ENCODE results near the gene AATK. TPM values are rescaled to one million over a fixed set of nuclear protein-coding genes. Genes with fewer than 3 reads are reported as not detected.

AATK gene
- total and polyA plus RNA-seq, 9 of the 15 experiments (the other 6 are each of a cell fraction or from before 2014, with no cell fraction given): 0.11 to 0.55 (median 0.38) TPM; not detected in 5

DNA sequence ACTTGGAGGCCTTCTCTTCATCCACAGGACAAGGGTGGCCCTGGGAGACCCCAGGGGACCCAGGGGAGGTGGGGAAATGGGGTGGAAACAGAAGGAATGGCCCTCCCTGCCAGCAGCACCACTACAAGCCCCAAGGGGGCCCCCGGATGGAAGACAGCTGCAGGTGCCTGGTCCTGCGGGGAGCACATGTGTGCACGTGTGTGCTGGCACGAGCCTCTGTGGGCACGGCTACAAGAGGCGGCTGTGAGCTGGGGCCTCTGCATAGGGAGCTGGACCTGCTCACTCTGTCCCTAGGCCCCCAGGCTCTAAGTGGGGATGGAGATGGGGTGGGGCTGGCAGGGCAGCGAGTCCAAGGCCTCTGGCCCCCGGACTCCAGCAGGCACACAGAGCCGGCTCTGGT lies 13.2 kb upstream of the AATK start:
- DNase-seq (ENCODE audit: extremely low read depth in 1 of 4, low spot score in 3 of 4) (no peak), FAIRE-seq (no peak), ATAC-seq (peak; percentile 35; the same call in 1 of the 3 replicates)
- Histone ChIP-seq H3K36me3 (ENCODE audit: control insufficient read depth, insufficient read depth, low read length) (no peaks in the 10 kb centered on the region), H4K20me1 (replicated peaks; ENCODE audit: control insufficient read depth, insufficient read depth, low read length) (no peaks in the 10 kb centered on the region), H3K9ac (ENCODE audit: insufficient read depth in 1 of 2, low read depth in 2 of 2, low read length in 2 of 2) (no peak overlapping the region), H3K27me3 (ENCODE audit: control insufficient read depth in 2 of 2, insufficient read depth in 2 of 2, low read length in 2 of 2) (peaks cover 22 to 64% of the 10 kb centered on the region in 2 experiments), H3K27ac (ENCODE audit: extremely low read depth, low read depth, low read length) (no peak overlapping the region), H2AFZ (ENCODE audit: low read depth, low read length) (no peak overlapping the region), H3K4me2 (ENCODE audit: insufficient read depth, low read length) (no peak overlapping the region), H3K9me1 (ENCODE audit: control insufficient read depth, insufficient read depth, low read length) (no peaks in the 10 kb centered on the region), H3K9me3 (replicated peaks; ENCODE audit: control insufficient read depth, insufficient read depth, low read depth, low read length) (no peaks in the 10 kb centered on the region; the same call in 1 of the 2 replicates), H3K4me1 (replicated peaks in 1 of 2; ENCODE audit: control insufficient read depth in 2 of 2, insufficient read depth in 2 of 2, low read length in 2 of 2) (peaks cover 0 to 43% of the 10 kb centered on the region in 2 experiments; a peak in 2 of 5 replicates), H3K4me3 (no peak overlapping the region), H3K79me2 (ENCODE audit: control insufficient read depth, insufficient read depth, low read length) (no peaks in the 10 kb centered on the region)
- WGBS (ENCODE audit: insufficient coverage, low coverage, missing lambda C conversion rate): 6% methylated on average over 7 of the region's 9 CpGs
- in situ Hi-C loops (cut with MboI): no loop called here
- intact Hi-C loops (cut with micrococcal nuclease): no loop called here
- no TSS peak for BruUV-seq (replicated peaks)
- POLR2A ChIA-PET: interaction anchor here (0.5 to 1.2 kb wide), 5 partner anchors 8 to 311 kb away, joined by 3 to 6 read pairs (median 3); no protein-coding TSS in a partner anchor
- CTCF ChIA-PET (ENCODE audit: low intra/inter-chr PET ratio): no interaction called here
- TF ChIP-seq NR2F6 (CRISPR knock-in tag; IDR thresholded peaks at IDR 0.05) (no peak), SIRT6 (IDR thresholded peaks at IDR 0.05; ENCODE audit: low read depth, low read length) (no peak), JUNB (CRISPR knock-in tag; conservative IDR thresholded peaks at IDR 0.05) (no peak)
- TF ChIP-seq, protein P1, sequence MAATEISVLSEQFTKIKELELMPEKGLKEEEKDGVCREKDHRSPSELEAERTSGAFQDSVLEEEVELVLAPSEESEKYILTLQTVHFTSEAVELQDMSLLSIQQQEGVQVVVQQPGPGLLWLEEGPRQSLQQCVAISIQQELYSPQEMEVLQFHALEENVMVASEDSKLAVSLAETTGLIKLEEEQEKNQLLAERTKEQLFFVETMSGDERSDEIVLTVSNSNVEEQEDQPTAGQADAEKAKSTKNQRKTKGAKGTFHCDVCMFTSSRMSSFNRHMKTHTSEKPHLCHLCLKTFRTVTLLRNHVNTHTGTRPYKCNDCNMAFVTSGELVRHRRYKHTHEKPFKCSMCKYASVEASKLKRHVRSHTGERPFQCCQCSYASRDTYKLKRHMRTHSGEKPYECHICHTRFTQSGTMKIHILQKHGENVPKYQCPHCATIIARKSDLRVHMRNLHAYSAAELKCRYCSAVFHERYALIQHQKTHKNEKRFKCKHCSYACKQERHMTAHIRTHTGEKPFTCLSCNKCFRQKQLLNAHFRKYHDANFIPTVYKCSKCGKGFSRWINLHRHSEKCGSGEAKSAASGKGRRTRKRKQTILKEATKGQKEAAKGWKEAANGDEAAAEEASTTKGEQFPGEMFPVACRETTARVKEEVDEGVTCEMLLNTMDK (IDR thresholded peaks at IDR 0.05; ENCODE audit: borderline replicate concordance, insufficient read depth, low read depth, low read length, poor library complexity, severe bottlenecking): peak; percentile 4
- TF ChIP-seq, protein P2, sequence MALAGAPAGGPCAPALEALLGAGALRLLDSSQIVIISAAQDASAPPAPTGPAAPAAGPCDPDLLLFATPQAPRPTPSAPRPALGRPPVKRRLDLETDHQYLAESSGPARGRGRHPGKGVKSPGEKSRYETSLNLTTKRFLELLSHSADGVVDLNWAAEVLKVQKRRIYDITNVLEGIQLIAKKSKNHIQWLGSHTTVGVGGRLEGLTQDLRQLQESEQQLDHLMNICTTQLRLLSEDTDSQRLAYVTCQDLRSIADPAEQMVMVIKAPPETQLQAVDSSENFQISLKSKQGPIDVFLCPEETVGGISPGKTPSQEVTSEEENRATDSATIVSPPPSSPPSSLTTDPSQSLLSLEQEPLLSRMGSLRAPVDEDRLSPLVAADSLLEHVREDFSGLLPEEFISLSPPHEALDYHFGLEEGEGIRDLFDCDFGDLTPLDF (CRISPR knock-in tag; IDR thresholded peaks at IDR 0.05): no peak
- TF ChIP-seq, protein P3, sequence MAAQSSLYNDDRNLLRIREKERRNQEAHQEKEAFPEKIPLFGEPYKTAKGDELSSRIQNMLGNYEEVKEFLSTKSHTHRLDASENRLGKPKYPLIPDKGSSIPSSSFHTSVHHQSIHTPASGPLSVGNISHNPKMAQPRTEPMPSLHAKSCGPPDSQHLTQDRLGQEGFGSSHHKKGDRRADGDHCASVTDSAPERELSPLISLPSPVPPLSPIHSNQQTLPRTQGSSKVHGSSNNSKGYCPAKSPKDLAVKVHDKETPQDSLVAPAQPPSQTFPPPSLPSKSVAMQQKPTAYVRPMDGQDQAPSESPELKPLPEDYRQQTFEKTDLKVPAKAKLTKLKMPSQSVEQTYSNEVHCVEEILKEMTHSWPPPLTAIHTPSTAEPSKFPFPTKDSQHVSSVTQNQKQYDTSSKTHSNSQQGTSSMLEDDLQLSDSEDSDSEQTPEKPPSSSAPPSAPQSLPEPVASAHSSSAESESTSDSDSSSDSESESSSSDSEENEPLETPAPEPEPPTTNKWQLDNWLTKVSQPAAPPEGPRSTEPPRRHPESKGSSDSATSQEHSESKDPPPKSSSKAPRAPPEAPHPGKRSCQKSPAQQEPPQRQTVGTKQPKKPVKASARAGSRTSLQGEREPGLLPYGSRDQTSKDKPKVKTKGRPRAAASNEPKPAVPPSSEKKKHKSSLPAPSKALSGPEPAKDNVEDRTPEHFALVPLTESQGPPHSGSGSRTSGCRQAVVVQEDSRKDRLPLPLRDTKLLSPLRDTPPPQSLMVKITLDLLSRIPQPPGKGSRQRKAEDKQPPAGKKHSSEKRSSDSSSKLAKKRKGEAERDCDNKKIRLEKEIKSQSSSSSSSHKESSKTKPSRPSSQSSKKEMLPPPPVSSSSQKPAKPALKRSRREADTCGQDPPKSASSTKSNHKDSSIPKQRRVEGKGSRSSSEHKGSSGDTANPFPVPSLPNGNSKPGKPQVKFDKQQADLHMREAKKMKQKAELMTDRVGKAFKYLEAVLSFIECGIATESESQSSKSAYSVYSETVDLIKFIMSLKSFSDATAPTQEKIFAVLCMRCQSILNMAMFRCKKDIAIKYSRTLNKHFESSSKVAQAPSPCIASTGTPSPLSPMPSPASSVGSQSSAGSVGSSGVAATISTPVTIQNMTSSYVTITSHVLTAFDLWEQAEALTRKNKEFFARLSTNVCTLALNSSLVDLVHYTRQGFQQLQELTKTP (IDR thresholded peaks at IDR 0.05; ENCODE audit: low read depth in 1 of 2, partially characterized antibody in 2 of 2): no peak
- TF ChIP-seq, protein P4, sequence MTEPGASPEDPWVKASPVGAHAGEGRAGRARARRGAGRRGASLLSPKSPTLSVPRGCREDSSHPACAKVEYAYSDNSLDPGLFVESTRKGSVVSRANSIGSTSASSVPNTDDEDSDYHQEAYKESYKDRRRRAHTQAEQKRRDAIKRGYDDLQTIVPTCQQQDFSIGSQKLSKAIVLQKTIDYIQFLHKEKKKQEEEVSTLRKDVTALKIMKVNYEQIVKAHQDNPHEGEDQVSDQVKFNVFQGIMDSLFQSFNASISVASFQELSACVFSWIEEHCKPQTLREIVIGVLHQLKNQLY (CRISPR knock-in tag; conservative IDR thresholded peaks at IDR 0.05): no peak
- TF ChIP-seq, protein P5, sequence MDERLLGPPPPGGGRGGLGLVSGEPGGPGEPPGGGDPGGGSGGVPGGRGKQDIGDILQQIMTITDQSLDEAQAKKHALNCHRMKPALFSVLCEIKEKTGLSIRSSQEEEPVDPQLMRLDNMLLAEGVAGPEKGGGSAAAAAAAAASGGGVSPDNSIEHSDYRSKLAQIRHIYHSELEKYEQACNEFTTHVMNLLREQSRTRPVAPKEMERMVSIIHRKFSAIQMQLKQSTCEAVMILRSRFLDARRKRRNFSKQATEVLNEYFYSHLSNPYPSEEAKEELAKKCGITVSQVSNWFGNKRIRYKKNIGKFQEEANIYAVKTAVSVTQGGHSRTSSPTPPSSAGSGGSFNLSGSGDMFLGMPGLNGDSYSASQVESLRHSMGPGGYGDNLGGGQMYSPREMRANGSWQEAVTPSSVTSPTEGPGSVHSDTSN (CRISPR knock-in tag; IDR thresholded peaks at IDR 0.05; ENCODE audit: low read depth): no peak
- TF ChIP-seq, protein P5 (tag; conservative IDR thresholded peaks at IDR 0.05; ENCODE audit: low read depth): no peak
